GM21423 (cell line): Measurements from ENCODE around the gene STRIT1.

Source experiments
- ATAC-seq: cut with Tn5 transposase; IDR thresholded peaks from one replicate; pipeline ENCODE4 v1.9.1; 2021; ENCODE audit warnings: mild to moderate bottlenecking, moderate library complexity; ENCODE audit not compliant: unreplicated experiment

Gene STRIT1

GRCh38 chr3:155293516-155293915 lies at the start of gene STRIT1:
Gene STRIT1 (minus strand): TSS chr3:155293683.
- ATAC-seq, result no peak

GRCh38 chr3:155342344-155342743 lies 48.9 kb upstream of the STRIT1 start:
- ATAC-seq, result no peak

- no peak for ATAC-seq
Measured at GRCh38 chr3:155339052-155339451, 45.6 kb upstream of the STRIT1 start.

DNA sequence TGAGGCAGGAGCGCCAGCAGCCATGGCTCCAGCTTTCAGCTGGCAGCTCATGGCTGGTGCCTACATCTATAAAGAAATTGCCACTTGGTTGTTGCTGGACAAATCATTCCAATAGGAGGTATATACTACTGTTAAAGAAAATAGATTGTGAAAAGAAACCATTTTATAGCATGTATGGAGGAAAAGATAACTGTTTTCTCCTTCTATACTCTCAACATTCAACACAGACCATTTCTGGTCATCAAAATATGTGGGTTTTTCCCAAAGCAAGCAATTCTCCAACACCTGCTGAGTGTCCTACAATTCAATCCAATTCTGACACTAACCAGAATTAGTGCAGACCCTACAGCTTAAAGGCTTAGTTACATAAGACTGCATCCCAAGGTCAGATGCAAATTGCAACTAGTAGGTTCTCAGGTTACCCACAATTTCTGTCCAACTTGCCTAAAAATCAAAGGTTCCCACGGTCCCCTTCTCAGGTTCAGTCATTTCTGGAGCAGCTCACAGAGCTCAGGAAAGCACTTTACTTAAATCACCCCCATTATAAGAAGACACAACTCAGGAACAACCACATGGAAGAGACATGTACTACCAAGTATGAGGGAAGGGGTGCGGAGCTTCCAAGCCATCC lies 42.4 kb upstream of the STRIT1 start:
- ATAC-seq, result no peak

GRCh38 chr3:155334914-155335723 lies 41.6 kb upstream of the STRIT1 start:
- ATAC-seq, result peak; percentile 93

DNA sequence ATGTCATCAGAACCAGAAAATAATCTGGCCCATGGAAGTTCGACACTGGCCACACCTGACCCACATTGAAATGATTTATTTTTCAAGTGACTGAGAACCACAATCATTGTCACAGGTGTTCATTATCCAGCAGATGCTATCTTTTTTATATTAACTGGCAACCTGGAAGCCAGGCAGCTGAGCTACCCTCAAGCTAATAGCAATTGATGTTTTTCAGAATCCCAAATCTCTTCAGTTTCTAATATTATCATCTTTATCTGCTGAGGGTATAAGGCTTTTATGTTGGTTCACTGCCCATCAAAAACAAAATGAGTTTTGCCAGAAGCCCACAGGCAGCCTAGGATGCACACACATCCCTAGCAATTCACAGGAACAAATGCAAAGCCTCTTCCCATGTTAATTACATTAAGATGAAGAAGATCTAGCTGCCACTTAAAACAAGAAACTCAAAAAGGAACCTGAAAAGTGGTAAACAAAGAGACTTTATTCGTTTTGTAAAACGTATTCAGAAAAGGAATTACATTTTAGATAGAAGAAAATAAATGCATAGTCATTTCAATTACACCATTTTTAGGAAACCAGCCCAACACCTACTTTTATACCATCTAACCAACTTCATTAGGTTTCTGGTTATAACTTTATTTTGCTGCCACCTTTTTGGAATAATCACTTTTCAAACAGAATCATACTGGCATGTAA lies 40.9 kb upstream of the STRIT1 start:
- ATAC-seq, result no peak

DNA sequence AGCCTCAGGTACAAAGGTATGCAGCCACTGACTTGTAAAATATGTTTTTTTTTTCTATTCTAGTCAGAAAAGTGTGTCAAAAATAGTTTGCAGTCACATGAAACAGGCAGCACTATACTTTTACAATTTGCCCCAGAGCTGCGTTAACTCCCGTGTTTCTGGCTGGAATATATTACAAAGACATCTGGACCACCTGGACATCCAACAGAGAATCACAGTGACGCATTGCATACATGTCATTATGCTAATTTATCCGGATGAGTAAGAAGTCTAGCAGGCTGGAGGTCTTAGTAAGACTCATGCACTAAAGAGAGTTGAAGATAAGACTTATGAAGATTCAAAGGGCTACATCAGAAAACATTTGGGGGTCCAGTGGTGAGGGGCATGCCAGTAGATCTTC lies 39.2 kb upstream of the STRIT1 start:
- ATAC-seq, result no peak

GRCh38 chr3:155331078-155331477 lies 37.6 kb upstream of the STRIT1 start:
- no peak for ATAC-seq

DNA sequence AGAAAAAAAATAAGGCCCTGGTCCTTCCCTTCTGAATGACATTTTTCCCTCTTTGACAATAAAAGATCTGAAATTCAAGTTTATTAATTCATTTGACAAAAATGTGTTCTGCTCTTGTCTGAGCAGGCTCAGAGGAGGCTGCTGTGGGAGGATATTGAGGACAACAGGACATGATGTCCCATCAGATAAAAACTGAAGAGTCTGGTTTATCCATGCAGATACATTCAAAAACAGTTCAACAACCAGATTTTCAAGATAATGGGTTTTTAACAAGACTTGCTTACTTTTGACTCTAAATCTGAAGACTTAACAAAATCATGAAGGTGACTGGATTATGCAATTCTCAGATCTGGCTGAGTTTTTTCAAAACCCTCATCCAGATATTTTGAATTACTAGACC lies 36.9 kb upstream of the STRIT1 start:
- ATAC-seq, result no peak

DNA sequence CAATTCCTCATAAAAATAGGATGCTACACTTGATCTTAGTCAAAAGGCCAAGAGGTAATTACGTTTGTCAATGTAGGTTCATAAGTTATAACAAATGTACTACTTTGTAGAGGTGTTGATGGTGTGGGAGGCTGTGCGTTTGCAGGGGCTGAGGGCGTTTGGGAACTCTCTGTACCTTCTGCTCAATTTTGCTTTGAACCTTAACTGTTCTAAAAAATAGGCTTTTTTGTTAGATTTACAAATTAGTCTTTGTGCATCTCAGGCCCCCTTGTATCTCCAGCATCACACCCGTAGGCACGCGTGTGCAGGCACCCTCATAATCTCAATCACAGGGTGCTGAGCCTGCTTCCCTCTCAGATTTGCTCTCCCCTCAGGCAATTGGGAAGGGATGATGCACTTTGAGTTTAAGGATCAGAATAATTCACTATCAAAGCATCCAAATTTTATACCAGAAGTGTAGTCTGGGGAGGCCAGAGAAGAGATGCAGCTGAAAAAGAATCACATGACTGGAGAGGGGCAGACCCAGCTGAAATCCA lies 36.1 kb upstream of the STRIT1 start:
- ATAC-seq, result no peak

GRCh38 chr3:155327871-155328270 lies 34.4 kb upstream of the STRIT1 start:
- no peak for ATAC-seq

GRCh38 chr3:155327430-155327829 lies 33.9 kb upstream of the STRIT1 start:
- no peak for ATAC-seq

DNA sequence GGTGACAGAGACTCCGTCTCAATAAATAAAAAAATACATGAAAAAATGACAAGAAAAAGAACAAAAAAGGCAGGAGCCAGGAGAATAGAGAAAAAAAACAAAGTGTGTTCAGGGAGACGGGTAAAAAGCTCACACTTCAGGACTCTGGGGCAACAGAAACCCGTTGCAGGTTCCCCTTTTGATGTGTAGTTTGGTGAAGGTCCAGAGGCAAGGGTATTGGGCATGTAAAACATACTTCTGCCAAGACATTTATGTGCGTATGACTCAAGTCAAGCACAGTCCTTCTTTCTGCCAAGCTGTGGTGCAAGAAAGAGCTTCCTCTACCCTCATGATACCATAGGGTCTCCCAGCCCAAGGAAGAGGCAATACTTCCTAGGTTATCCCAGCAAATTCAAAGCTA lies 33.4 kb upstream of the STRIT1 start:
- ATAC-seq, result no peak

- no peak for ATAC-seq
Measured at GRCh38 chr3:155326244-155326643, 32.8 kb upstream of the STRIT1 start.

DNA sequence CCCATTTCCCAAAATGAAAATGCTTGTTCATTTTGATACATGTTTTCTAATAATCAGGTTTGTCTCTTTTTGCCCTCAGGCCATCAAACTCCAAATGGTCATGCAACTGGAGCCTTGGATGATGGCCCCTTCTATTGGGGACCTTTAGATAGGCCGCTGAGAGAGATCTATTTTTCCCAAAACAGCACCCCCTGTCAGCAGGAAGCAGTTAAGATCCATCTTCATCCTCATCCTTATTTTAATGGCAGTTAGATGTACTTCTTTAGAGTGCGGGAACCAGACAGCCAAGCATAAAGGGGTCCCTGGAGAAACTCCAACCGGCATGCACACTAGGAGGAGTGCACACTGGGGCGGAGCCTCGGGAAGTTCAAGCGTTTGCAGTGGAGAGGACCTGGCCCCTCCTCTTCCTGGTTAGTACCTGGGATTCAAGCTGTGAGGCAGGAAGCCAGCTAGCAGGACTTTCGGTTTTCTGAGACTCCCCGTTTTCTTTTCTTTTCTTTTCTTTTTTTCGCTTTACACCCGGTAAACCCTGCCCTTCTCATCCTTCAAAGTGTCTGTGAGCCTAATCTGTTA lies 31.9 kb upstream of the STRIT1 start:
- ATAC-seq, result no peak

DNA sequence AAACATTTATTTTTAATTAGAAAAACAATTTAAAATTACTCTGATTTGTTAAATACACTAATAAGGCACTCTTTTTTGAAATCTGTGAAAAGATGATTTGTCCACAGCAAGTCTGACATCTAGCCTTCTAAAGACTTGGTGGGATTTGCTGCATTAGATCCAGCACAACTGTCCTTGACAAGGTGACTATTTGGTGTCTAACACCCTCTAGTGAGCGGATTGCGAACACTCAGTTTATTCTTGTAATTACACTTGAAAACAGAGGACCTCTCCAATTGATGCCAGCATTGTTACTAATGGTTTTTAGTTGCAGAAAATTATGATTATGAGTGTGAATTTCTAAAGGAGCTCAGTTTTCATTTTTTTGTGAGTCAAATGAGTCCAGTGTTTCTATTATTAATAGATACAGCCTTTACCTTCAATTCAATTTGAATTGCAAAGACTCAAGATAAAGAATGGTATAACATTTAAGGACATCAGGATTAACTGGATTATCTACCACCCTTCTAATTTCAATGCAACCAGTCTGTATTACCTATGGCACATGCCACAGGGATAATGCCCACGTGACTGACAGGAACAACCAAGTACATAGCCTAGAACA lies 29.7 kb upstream of the STRIT1 start:
- ATAC-seq, result peak; percentile 83

DNA sequence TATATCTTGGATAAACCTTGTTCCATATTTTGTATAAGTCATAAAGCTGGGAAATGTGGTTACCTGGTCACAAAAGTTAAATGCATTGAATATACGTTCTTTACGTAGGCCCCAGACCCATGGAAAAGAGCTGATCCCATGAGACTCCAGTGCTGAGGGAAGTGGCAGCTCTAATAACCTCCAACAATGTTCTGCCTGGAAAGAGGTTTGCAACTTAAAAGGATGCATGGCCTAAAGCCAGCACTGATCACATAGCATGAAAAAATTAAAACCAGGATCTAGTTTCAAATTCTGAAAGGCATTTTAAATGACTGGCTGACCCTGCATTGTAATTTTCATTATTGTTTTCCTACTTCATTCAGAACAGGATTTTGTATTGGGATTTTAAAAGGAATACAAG lies 27.9 kb upstream of the STRIT1 start:
- ATAC-seq, result no peak

- no peak for ATAC-seq
Measured at GRCh38 chr3:155320934-155321333, 27.5 kb upstream of the STRIT1 start.

- ATAC-seq, result no peak
Measured at GRCh38 chr3:155318740-155319139, 25.3 kb upstream of the STRIT1 start.

GRCh38 chr3:155317211-155317610 lies 23.7 kb upstream of the STRIT1 start:
- ATAC-seq, result no peak

DNA sequence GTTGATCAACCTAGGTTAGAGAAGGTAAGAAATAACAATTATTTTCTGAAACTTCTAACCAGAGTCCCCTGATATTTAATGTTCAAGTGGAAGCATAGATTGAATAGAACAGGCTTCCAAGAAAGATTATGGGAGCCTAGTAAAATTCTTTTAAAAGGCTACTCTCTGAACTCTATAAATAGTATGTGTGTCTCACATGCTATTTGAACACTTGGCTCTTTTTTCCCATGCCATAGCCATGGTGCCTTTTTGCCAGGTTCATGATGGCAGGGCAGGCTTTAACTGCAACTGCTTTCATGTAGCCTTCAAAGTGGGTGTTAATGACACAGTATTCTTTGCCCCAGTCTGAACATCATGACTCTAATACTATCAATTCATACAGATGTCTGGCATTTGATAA lies 22.9 kb upstream of the STRIT1 start:
- no peak for ATAC-seq
